OCI-LY7 (cell line): Measurements from ENCODE around the gene NAA40. TPM values are rescaled to one million over a fixed set of nuclear protein-coding genes. Genes with fewer than 3 reads are reported as not detected.

Experiments
- BruUV-seq: library from RNA; stranded (reverse); fragments of 400-500 nt; replicated peaks from 2 replicates; lab custom pipeline; 2021; lab: Mats Ljungman, UMichigan
- CTCF ChIA-PET: fragments of 300-600 bp; sonication (Branson Sonifier 250); formaldehyde crosslinking; loops from one replicate; lab custom pipeline; 2022; ENCODE audit warnings: antibody characterized with exemption; ENCODE audit not compliant: unreplicated experiment; lab: Charles Lee
- POLR2A ChIA-PET: fragments of 300-600 bp; sonication (Branson Sonifier 250); formaldehyde crosslinking; loops from one replicate; lab custom pipeline; 2022; ENCODE audit warnings: antibody characterized with exemption; lab: Charles Lee
- DNase-seq: peaks from one replicate; pipeline ENCODE4 v3.0.0-alpha.2; 2015; ENCODE audit warnings: low spot score
- H2AFZ ChIP-seq: fragments of 200-600 bp; sonication (generic), shearing (Covaris generic); 2 replicates; pipeline ENCODE4 v1.6.1; 2014; ENCODE audit warnings: mild to moderate bottlenecking, antibody characterized with exemption, low read length, moderate library complexity
- H3K27ac ChIP-seq: fragments of 200-600 bp; sonication (generic); 2 replicates; pipeline ENCODE4 v1.5.1; 2014; ENCODE audit warnings: mixed run types, low read depth, mild to moderate bottlenecking, moderate library complexity, low read length, inconsistent platforms; ENCODE audit not compliant: poor library complexity, severe bottlenecking
- H3K36me3 ChIP-seq: fragments of 200-600 bp; sonication (generic); 2 replicates; pipeline ENCODE4 v1.6.1; 2014; ENCODE audit warnings: mild to moderate bottlenecking, antibody characterized with exemption, low read length, moderate library complexity, mixed read lengths; ENCODE audit not compliant: insufficient read depth
- H3K4me1 ChIP-seq: fragments of 200-600 bp; sonication (generic); 2 replicates; pipeline ENCODE4 v1.5.1; 2014; ENCODE audit warnings: mild to moderate bottlenecking, low read length; ENCODE audit not compliant: insufficient read depth, poor library complexity, severe bottlenecking
- H3K4me2 ChIP-seq: fragments of 200-600 bp; sonication (generic); 2 replicates; pipeline ENCODE4 v1.6.1; 2014; ENCODE audit warnings: mild to moderate bottlenecking, low read length
- H3K4me3 ChIP-seq: fragments of 200-600 bp; sonication (generic); 2 replicates; pipeline ENCODE4 v1.5.1; 2014; ENCODE audit warnings: mild to moderate bottlenecking, low read depth, low read length; ENCODE audit not compliant: poor library complexity, severe bottlenecking
- H3K79me2 ChIP-seq: fragments of 200-600 bp; sonication (generic); 2 replicates; pipeline ENCODE4 v1.6.1; 2016; ENCODE audit warnings: low read depth, mild to moderate bottlenecking, low read length, moderate library complexity, mixed read lengths; ENCODE audit not compliant: insufficient read depth
- H3K9me2 ChIP-seq: fragments of 200-600 bp; sonication (generic); 2 replicates; pipeline ENCODE4 v1.6.1; 2016; ENCODE audit warnings: mild to moderate bottlenecking, low read length, mixed read lengths; ENCODE audit not compliant: insufficient read depth
- H3K9me3 ChIP-seq: fragments of 200-600 bp; sonication (generic); 2 replicates; pipeline ENCODE4 v1.6.1; 2014; ENCODE audit warnings: mild to moderate bottlenecking, mixed run types, low read length, mixed read lengths
- H4K20me1 ChIP-seq: fragments of 200-600 bp; sonication (generic); 2 replicates; pipeline ENCODE4 v1.6.1; 2014; ENCODE audit warnings: mild to moderate bottlenecking, antibody characterized with exemption, low read length, moderate library complexity, mixed read lengths; ENCODE audit not compliant: insufficient read depth
- CTCF ChIP-seq: fragments of 200-600 bp; sonication (generic); conservative IDR thresholded peaks from 2 replicates; pipeline ENCODE4 v1.5.1; 2014; ENCODE audit warnings: mild to moderate bottlenecking, antibody characterized with exemption, low read length, moderate library complexity, mixed read lengths
- EZH2phosphoT487 ChIP-seq: fragments of 200-600 bp; sonication (generic); IDR thresholded peaks from 2 replicates; pipeline ENCODE4 v1.6.1; 2018; ENCODE audit warnings: low read depth, borderline replicate concordance, mild to moderate bottlenecking, mixed run types, antibody characterized with exemption, low read length, moderate library complexity, mixed read lengths
- intact Hi-C: fragments of 100-400 bp; cut with micrococcal nuclease; formaldehyde crosslinking; loops from one replicate; pipeline ENCODE4 v1.10.0; 2022; ENCODE audit not compliant: unreplicated experiment
- total RNA-seq, 2 experiments: library from RNA; depleted of rRNA in 1 of 2; stranded (reverse); fragments of >200 nt in 1 of 2; shearing (Covaris generic) in 1 of 2; gene quantifications; 2 replicates each; pipeline ENCODE4 v1.2.3, GENCODE V29; 2014 to 2022

NAA40 gene
- total RNA-seq, 2 experiments from 2014 or later, result 24.5 to 45.5 TPM

GRCh38 chr11:64003807-64004589, 65.2 kb downstream of the NAA40 start:
- no peaks in the 10 kb centered on the region for H3K9me2 ChIP-seq
- ChIA-PET POLR2A (no interaction called here), CTCF (no interaction called here)
- H3K9me3 ChIP-seq, result no peaks in the 10 kb centered on the region
- no peak overlapping the region for H3K4me3 ChIP-seq
- intact Hi-C loops, result no loop called here
- H3K27ac ChIP-seq, result no peak overlapping the region
- H4K20me1 ChIP-seq, result no peaks in the 10 kb centered on the region
- H3K79me2 ChIP-seq, result no peaks in the 10 kb centered on the region
- TF ChIP-seq EZH2phosphoT487, result no peak
- TF ChIP-seq CTCF, result no peak
- no peak overlapping the region for H2AFZ ChIP-seq
- no TSS peak for BruUV-seq
- peaks cover 9% of the 10 kb centered on the region; the same call in 1 of the 2 replicates for H3K36me3 ChIP-seq
- H3K4me1 ChIP-seq, result peaks cover 9% of the 10 kb centered on the region
- no peak for DNase-seq
- no peak overlapping the region for H3K4me2 ChIP-seq

GRCh38 chr11:64004590-64004984, 65.8 kb downstream of the NAA40 start:
- intact Hi-C loops, result no loop called here
- no peak overlapping the region for H3K4me3 ChIP-seq
- DNase-seq, result no peak
- peaks cover 7% of the 10 kb centered on the region; the same call in 1 of the 2 replicates for H3K36me3 ChIP-seq
- POLR2A ChIA-PET, result no interaction called here
- no peaks in the 10 kb centered on the region for H3K9me3 ChIP-seq
- H4K20me1 ChIP-seq, result no peaks in the 10 kb centered on the region
- CTCF ChIA-PET, result no interaction called here
- H3K79me2 ChIP-seq, result no peaks in the 10 kb centered on the region
- TF ChIP-seq CTCF, result no peak
- TF ChIP-seq EZH2phosphoT487, result no peak
- H3K4me1 ChIP-seq, result peaks cover 8% of the 10 kb centered on the region
- no peak overlapping the region for H3K4me2 ChIP-seq
- no peak overlapping the region for H2AFZ ChIP-seq
- BruUV-seq, result no TSS peak
- H3K27ac ChIP-seq, result no peak overlapping the region
- no peaks in the 10 kb centered on the region for H3K9me2 ChIP-seq

GRCh38 chr11:64005691-64006090, 66.9 kb downstream of the NAA40 start:
- POLR2A ChIA-PET, result no interaction called here

More at GRCh38 chr11:64005691-64006090, 66.9 kb downstream of the NAA40 start:
- no TSS peak for BruUV-seq
- Histone ChIP-seq H2AFZ (no peak overlapping the region), H3K27ac (no peak overlapping the region), H3K9me2 (no peaks in the 10 kb centered on the region), H3K79me2 (no peaks in the 10 kb centered on the region), H3K9me3 (peaks cover 4% of the 10 kb centered on the region; the same call in 1 of the 2 replicates), H4K20me1 (no peaks in the 10 kb centered on the region), H3K4me2 (no peak overlapping the region), H3K36me3 (peaks cover 7% of the 10 kb centered on the region; the same call in 1 of the 2 replicates), H3K4me1 (no peaks in the 10 kb centered on the region), H3K4me3 (no peak overlapping the region)
- intact Hi-C loops, result no loop called here
- TF ChIP-seq EZH2phosphoT487, result no peak
- TF ChIP-seq CTCF, result no peak
- CTCF ChIA-PET, result no interaction called here
- no peak for DNase-seq
